ENCODE results near the gene EFL1. TPM values are rescaled to one million over a fixed set of nuclear protein-coding genes. Genes with fewer than 3 reads are reported as not detected.
"Not testable (repeated sequence)": the region's sequence is repeated elsewhere in the genome, so short reads cannot be mapped to it uniquely, and the experiment has no call there.

The EFL1 gene
- total RNA-seq, 4 donors from 2014 or later = 15.8 to 19.5 (median 16.4) TPM

DNA sequence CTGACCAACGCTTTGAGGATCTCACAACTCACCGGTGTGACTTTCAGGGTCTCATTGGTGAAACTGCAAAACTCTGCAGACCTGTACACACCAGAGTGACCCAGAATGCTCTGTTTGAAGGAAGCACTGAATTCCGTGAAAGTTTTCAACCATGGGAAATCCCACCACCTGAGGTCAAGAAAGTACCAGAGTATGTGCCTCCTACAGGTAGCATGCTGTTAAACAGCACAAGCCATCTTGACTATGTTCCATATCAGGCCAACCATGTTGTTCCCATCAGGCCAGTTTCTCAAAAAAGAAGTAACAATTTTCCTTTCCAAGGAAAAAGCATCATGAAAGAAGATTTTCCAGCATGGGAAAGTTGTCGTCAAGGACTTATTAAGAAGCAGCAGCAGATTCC is 19.9 kb upstream of the EFL1 start:
- H3K27ac ChIP-seq; intact Hi-C loops (cut with DNase I); H3K36me3 ChIP-seq; H3K4me3 ChIP-seq; H3K9me3 ChIP-seq; H3K4me1 ChIP-seq; DNase-seq: not testable (repeated sequence)
- WGBS, 2 donors = 71 to 77% methylated on average over 4 of the region's 4 CpGs
- peaks cover 0 to 13% (median 0%) of the 10 kb centered on the region in 4 donors for H3K27me3 ChIP-seq
- TF ChIP-seq CTCF (IDR thresholded peaks at IDR 0.05) = peak in 1 of 6 experiments; percentile 5

- peak in 2 of 6 experiments; percentile 15 to 36 for TF ChIP-seq CTCF (IDR thresholded peaks at IDR 0.05)
- H3K4me3 ChIP-seq; DNase-seq; H3K36me3 ChIP-seq; H3K9me3 ChIP-seq; H3K27ac ChIP-seq; intact Hi-C loops (cut with DNase I); H3K4me1 ChIP-seq: not testable (repeated sequence)
- peaks cover 0 to 14% (median 0%) of the 10 kb centered on the region in 4 donors for H3K27me3 ChIP-seq
These were observed 18.7 kb upstream of the EFL1 start for GRCh38 chr15:82281276-82281675.

- peaks cover 0 to 14% (median 0%) of the 10 kb centered on the region in 4 donors for H3K27me3 ChIP-seq
- no peak for DNase-seq
- TF ChIP-seq POLR2A (IDR thresholded peaks at IDR 0.05) (no peak), CTCF (IDR thresholded peaks at IDR 0.05) (no peak)
These were observed 12.9 kb upstream of the EFL1 start for GRCh38 chr15:82275410-82275809.

GRCh38 chr15:82272154-82272553 is 9.6 kb upstream of the EFL1 start:
- intact Hi-C loops (cut with DNase I) = no loop called here
- DNase-seq = no peak
- Histone ChIP-seq H3K9me3 (peaks cover 0 to 7% (median 5%) of the 10 kb centered on the region in 3 donors), H3K4me3 (no peak overlapping the region), H3K27me3 (no peaks in the 10 kb centered on the region), H3K4me1 (peaks cover 0 to 24% (median 0%) of the 10 kb centered on the region in 3 donors), H3K27ac (no peak overlapping the region), H3K36me3 (no peaks in the 10 kb centered on the region)
- TF ChIP-seq CTCF (IDR thresholded peaks at IDR 0.05) (no peak), POLR2A (IDR thresholded peaks at IDR 0.05) (no peak)
- WGBS, 2 donors = 56 to 69% methylated on average over 2 of the region's 2 CpGs

More at GRCh38 chr15:82275410-82275809, 12.9 kb upstream of the EFL1 start:
- Histone ChIP-seq H3K36me3 (no peaks in the 10 kb centered on the region), H3K4me1 (peaks cover 0 to 4% (median 0%) of the 10 kb centered on the region in 3 donors), H3K4me3 (no peak overlapping the region), H3K9me3 (peaks cover 0 to 7% (median 5%) of the 10 kb centered on the region in 3 donors), H3K27ac (no peak overlapping the region)
- intact Hi-C loops (cut with DNase I) = no loop called here

DNA sequence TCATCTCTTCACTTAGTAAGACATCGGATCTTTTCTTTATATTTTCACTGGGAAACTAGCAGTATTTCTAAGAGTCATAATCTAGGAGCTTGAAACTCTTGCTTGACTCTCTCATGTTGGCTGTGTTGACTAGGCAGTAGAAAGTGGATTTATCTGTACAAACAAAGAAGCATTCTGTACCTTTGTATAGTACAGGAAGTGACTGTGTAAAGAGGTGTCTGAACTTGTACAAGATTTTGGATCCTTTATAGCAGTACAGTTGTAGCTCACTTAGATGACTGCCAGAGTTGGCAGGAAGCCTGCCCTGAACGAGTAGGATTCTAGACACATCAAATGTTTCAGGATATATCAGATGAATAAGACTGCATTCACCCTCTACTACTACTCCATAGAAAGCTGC is 5.9 kb upstream of the EFL1 start:
- DNase-seq; intact Hi-C loops (cut with DNase I); H3K4me3 ChIP-seq; H3K27me3 ChIP-seq; H3K36me3 ChIP-seq; H3K9me3 ChIP-seq: not testable (repeated sequence)
- H3K4me1 ChIP-seq = peaks cover 0 to 38% (median 0%) of the 10 kb centered on the region in 3 donors
- H3K27ac ChIP-seq = peak overlapping the region in 3 of 4 donors; percentile 16 to 60 (median 57)
- 13 to 14% methylated on average over 2 of the region's 2 CpGs for WGBS, 2 donors

DNA sequence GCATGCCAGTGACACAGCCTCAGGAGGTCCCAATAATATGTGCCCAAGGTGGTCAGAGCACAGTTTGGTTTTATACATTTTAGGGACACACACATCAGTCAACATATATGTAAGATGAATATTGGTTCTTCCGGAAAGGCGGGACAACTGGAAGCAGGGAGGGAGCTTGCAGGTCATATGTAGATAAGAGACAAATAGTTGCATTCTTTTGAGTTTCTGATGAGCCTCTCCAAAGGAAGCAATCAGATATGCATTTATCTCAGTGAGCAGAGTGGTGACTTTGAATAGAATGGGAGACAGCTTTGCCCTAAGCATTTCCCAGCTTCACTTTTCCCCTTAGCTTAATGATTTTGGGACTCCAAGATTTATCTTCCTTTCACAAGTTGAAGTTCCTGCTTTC is 4.6 kb upstream of the EFL1 start:
- H3K27ac ChIP-seq; H3K9me3 ChIP-seq; intact Hi-C loops (cut with DNase I); H3K27me3 ChIP-seq; H3K36me3 ChIP-seq; DNase-seq; H3K4me3 ChIP-seq: not testable (repeated sequence)
- 76 to 91% methylated on average over 2 of the region's 2 CpGs for WGBS, 2 donors
- peaks cover 4 to 46% (median 6%) of the 10 kb centered on the region in 3 donors for H3K4me1 ChIP-seq
